Lung (tissue), 12 donors: ENCODE results near the gene DPF1. TPM values are rescaled to one million over a fixed set of nuclear protein-coding genes. Genes with fewer than 3 reads are reported as not detected.

Experiments
- ATAC-seq: fragments of 200-7000 bp; cut with Tn5 transposase; one replicate; pipeline ENCODE4 v1.9.1; 2020; ENCODE audit warnings: moderate number of reproducible peaks; ENCODE audit not compliant: insufficient read depth, low FRiP score
- DNase-seq, 3 donors: peaks; one replicate each; pipeline ENCODE4 v3.0.0-alpha.2; 2013 to 2017
- H3K27ac ChIP-seq, 2 donors: one replicate each; pipeline ENCODE4 v1.5.1; 2013; ENCODE audit warnings: mild to moderate bottlenecking in 2 of 2, moderate library complexity in 2 of 2, control low read depth in 1 of 2, inconsistent platforms in 1 of 2, low read depth in 1 of 2, low read length in 1 of 2
- H3K27me3 ChIP-seq, 3 donors: one replicate each; pipeline ENCODE4 v1.5.1; 2013; ENCODE audit warnings: low read length in 2 of 3; ENCODE audit not compliant: control insufficient read depth in 3 of 3, insufficient read depth in 3 of 3
- H3K36me3 ChIP-seq, 4 donors: one replicate each; pipeline ENCODE4 v1.5.1; 2013; ENCODE audit warnings: low read length in 4 of 4, mild to moderate bottlenecking in 1 of 4, moderate library complexity in 1 of 4; ENCODE audit not compliant: control insufficient read depth in 4 of 4, insufficient read depth in 4 of 4
- H3K4me1 ChIP-seq, 5 donors: one replicate each; pipeline ENCODE4 v1.5.1; 2013; ENCODE audit warnings: low read length in 5 of 5, mild to moderate bottlenecking in 2 of 5, moderate library complexity in 1 of 5; ENCODE audit not compliant: control insufficient read depth in 5 of 5, insufficient read depth in 5 of 5
- H3K4me3 ChIP-seq: one replicate; pipeline ENCODE4 v1.5.1; 2013; ENCODE audit warnings: mild to moderate bottlenecking, control low read depth, moderate library complexity
- H3K9ac ChIP-seq, 2 donors: one replicate each; pipeline ENCODE4 v1.5.1; 2013; ENCODE audit warnings: low read length in 2 of 2, control low read depth in 1 of 2; ENCODE audit not compliant: insufficient read depth in 1 of 2
- H3K9me3 ChIP-seq, 4 donors: one replicate each; pipeline ENCODE4 v1.5.1; 2013; ENCODE audit warnings: low read length in 3 of 4, mild to moderate bottlenecking in 1 of 4, moderate library complexity in 1 of 4; ENCODE audit not compliant: control insufficient read depth in 4 of 4, insufficient read depth in 3 of 4
- WGBS, 2 donors: extraction: QIAGEN DNeasy Blood & Tissue Kit; methylation state at CpG; one replicate each; pipeline ENCODE4 v1.1.7; 2013; 5-methylcytosine and 5-hydroxymethylcytosine counted together
- polyA plus RNA-seq, 2 donors: library from polyadenylated mRNA; stranded (reverse); fragments of 200-250 nt; gene quantifications; one replicate each; pipeline ENCODE4 v1.2.1, GENCODE V29; 2013
- total RNA-seq, 2 donors: library from RNA; depleted of rRNA in 1 of 2; stranded (reverse); fragments of >200 nt in 1 of 2; gene quantifications; one replicate each; pipeline ENCODE4 v1.2.1, GENCODE V29; 2014 to 2021
- TF ChIP-seq, protein P1 (sequence below): IDR thresholded peaks from 2 replicates; pipeline ENCODE4 v1.5.1; 2012; ENCODE audit warnings: mild to moderate bottlenecking; ENCODE audit errors: control extremely low read depth, extremely low read depth
- donor health status: control.
- donor health status: control.
- donor health status: Bipolar disorder and iron deficiency.
- donor health status: healthy.
- donor health status: DM: yes; HTN: yes; CAD: no.

Gene DPF1
- total and polyA plus RNA-seq, 4 donors = 1.3 to 1.7 (median 1.4) TPM; not detected in 1

- Histone ChIP-seq H3K4me1 (peaks cover 0 to 46% (median 20%) of the 10 kb centered on the region in 5 donors), H3K36me3 (peaks cover 0 to 5% (median 0%) of the 10 kb centered on the region in 4 donors), H3K27me3 (peaks cover 0 to 3% (median 0%) of the 10 kb centered on the region in 3 donors), H3K4me3 (no peak overlapping the region), H3K9ac (no peak overlapping the region), H3K9me3 (no peaks in the 10 kb centered on the region), H3K27ac (peak overlapping the region; percentile 47 to 81)
- DNase-seq (no peak), ATAC-seq (no peak)
- WGBS, 2 donors = 85 to 90% methylated on average over 5 of the region's 5 CpGs
- TF ChIP-seq, protein P1, sequence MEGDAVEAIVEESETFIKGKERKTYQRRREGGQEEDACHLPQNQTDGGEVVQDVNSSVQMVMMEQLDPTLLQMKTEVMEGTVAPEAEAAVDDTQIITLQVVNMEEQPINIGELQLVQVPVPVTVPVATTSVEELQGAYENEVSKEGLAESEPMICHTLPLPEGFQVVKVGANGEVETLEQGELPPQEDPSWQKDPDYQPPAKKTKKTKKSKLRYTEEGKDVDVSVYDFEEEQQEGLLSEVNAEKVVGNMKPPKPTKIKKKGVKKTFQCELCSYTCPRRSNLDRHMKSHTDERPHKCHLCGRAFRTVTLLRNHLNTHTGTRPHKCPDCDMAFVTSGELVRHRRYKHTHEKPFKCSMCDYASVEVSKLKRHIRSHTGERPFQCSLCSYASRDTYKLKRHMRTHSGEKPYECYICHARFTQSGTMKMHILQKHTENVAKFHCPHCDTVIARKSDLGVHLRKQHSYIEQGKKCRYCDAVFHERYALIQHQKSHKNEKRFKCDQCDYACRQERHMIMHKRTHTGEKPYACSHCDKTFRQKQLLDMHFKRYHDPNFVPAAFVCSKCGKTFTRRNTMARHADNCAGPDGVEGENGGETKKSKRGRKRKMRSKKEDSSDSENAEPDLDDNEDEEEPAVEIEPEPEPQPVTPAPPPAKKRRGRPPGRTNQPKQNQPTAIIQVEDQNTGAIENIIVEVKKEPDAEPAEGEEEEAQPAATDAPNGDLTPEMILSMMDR = no peak
These were observed 29.8 kb upstream of the DPF1 start for GRCh38 chr19:38253788-38254187.

DNA sequence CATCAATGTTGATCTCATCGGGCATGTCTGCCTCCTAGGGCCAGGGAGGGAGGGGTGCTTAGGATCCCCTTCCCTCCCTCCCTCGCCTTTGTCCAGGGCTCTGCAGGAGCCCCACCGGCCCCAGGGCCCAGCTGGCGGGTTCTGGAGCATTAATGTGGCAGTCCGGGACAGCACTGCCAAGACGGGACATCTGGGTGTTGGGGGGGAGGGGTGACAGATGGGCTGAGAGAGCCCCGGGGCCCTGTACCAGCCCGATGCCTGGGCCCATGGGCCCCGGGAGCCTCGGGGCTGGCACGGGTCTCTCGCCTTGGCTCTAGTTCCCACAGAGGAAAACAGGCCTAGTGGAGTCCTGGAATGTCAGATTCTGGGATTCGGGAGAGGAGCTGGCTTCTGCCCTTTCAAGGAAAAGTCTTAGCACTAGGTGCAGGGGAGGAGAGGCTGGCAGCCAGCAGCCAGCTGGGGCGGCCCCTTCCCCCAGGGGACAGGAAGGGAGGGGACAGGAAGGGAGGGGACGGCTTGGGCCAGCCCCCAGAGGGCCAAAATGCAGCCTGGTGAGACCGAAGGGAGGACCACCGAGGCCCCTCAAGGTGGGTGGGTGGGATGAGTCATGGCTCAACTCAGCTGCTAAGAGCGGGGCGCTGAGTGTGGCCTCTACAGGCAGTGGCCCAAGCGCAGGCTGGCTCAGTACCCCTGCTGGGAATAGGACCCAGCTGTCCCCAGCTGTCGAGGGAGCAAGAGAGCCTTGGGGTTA lies 29.1 kb upstream of the DPF1 start:
- peaks cover 0 to 3% (median 0%) of the 10 kb centered on the region in 3 donors for H3K27me3 ChIP-seq
- H3K4me1 ChIP-seq = peaks cover 0 to 46% (median 20%) of the 10 kb centered on the region in 5 donors
- H3K9ac ChIP-seq = peak overlapping the region in 1 of 2 donors; percentile 72
- no peaks in the 10 kb centered on the region for H3K9me3 ChIP-seq
- no peak overlapping the region for H3K4me3 ChIP-seq
- TF ChIP-seq, protein P1 = no peak
- ATAC-seq (peak; percentile 29), DNase-seq (peak; percentile 89 to 92 (median 90))
- WGBS, 2 donors = 49 to 50% methylated on average over 21 of the region's 21 CpGs
- peak overlapping the region; percentile 81 to 83 for H3K27ac ChIP-seq
- peaks cover 0 to 7% (median 2%) of the 10 kb centered on the region in 4 donors for H3K36me3 ChIP-seq

DNA sequence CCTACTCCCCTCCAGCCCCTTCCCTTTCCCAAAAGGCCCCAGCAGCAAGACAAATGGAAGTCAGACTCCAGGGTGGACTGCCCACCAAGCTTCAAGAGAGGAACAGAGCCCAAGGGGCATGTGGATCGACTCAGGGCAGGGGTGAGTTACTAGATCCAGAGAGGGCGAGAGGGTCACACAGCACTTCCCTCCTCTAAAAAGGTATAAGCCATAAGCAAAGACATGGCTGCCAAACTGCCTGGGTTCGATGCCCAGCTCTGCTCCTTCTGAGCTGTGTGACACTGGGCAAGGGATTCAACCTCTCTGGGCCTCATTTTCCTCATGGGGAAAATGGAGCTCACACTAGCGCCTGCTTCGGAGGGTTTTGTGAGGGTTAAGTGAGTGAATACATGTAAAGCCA lies 28.4 kb upstream of the DPF1 start:
- peak overlapping the region; percentile 81 to 83 for H3K27ac ChIP-seq
- peaks cover 0 to 3% (median 0%) of the 10 kb centered on the region in 3 donors for H3K27me3 ChIP-seq
- ATAC-seq (no peak), DNase-seq (peak in 1 of 3 donors; percentile 30)
- H3K4me3 ChIP-seq = no peak overlapping the region
- WGBS, 2 donors = 80 to 93% methylated on average over 5 of the region's 5 CpGs
- H3K9ac ChIP-seq = peak overlapping the region in 1 of 2 donors; percentile 72
- peaks cover 0 to 46% (median 20%) of the 10 kb centered on the region in 5 donors for H3K4me1 ChIP-seq
- H3K9me3 ChIP-seq = no peaks in the 10 kb centered on the region
- peaks cover 0 to 9% (median 3%) of the 10 kb centered on the region in 4 donors for H3K36me3 ChIP-seq
- TF ChIP-seq, protein P1 = no peak
